ENCODE results near the gene PIEZO2.

DNA sequence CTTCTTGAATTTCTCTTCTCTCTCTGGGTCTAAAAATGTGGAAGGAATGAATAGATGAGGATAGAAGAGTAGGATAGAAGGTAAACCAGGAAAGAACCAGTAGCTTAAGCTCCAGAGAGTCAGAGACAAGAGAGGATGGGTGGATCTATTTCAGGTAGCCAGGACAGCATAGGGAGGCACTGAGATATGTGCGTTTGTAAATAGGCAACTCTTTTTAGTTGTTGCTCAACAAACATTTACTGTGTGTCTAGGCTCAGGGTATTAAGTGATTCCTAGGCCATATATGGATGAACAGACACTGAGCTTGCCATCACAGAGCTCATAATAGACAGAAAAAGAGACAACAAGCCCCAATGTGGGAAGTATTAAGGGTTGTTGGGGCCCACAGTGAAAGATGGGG is 463.1 kb downstream of the PIEZO2 start:
- TF ChIP-seq, protein P1, sequence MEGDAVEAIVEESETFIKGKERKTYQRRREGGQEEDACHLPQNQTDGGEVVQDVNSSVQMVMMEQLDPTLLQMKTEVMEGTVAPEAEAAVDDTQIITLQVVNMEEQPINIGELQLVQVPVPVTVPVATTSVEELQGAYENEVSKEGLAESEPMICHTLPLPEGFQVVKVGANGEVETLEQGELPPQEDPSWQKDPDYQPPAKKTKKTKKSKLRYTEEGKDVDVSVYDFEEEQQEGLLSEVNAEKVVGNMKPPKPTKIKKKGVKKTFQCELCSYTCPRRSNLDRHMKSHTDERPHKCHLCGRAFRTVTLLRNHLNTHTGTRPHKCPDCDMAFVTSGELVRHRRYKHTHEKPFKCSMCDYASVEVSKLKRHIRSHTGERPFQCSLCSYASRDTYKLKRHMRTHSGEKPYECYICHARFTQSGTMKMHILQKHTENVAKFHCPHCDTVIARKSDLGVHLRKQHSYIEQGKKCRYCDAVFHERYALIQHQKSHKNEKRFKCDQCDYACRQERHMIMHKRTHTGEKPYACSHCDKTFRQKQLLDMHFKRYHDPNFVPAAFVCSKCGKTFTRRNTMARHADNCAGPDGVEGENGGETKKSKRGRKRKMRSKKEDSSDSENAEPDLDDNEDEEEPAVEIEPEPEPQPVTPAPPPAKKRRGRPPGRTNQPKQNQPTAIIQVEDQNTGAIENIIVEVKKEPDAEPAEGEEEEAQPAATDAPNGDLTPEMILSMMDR (IDR thresholded peaks at IDR 0.05), result no peak
- TF ChIP-seq POLR2A (IDR thresholded peaks at IDR 0.05), result no peak
